ENCODE results near the gene SYNE4. TPM values are rescaled to one million over a fixed set of nuclear protein-coding genes. Genes with fewer than 3 reads are reported as not detected.

Gene SYNE4
- total RNA-seq, 2 experiments from 2014 or later, result 1.6 TPM

DNA sequence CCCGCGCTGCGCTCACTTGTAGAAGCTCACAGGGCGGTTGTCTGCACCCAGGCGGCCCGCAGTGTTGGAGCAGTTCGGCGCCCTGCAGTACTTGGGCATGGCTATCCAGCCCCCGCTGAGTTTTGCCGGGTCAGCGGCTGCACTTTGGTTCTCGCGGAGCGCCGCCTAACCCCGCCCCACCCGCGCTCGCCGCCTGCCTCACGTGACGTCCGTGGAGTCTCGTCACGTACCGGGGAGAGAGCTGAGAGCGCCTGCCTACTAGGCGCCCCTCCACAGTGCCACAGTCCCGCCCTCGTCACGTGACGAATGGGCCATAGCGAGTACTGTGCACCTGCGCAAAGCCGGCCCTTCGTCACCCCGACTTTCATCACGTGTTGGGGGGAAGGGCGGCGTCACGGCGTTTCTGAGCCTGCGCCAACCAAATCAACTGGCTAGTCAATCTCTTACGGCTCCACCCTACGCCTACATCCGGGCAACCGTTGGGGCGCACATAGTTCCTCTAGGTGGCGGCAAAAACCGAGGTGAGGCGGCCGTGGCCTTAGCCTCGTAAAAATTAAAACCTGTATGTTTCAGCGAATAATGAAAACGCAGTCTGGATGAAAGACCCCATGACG, 45.6 kb upstream of the SYNE4 start, which contains the start of gene THAP8:
THAP8 (minus strand) TSS at position 167 of the 614 bp plus-strand sequence; CDS start at position 99, 68 bp downstream.
- ChIA-PET POLR2A (interaction anchor here (1.0 to 2.5 kb wide), 8 partner anchors 40 to 310 kb away, joined by 3 to 21 read pairs (median 5); partner anchors contain the start of genes ALKBH6, POLR2I, TBCB and U2AF1L4), CTCF (interaction anchor here (0.7 to 1.2 kb wide), 3 partner anchors 40 to 123 kb away, joined by 3 to 5 read pairs (median 4); partner anchors contain the start of gene ALKBH6)
- H3K4me1 ChIP-seq (ENCODE audit: insufficient read depth, low read length), result peaks cover 24% of the 10 kb centered on the region
- H3K36me3 ChIP-seq (ENCODE audit: insufficient read depth, low read length), result peaks cover 3% of the 10 kb centered on the region
- H3K36me3 Mint-ChIP-seq (ENCODE audit: low read depth), result peaks cover 16% of the 10 kb centered on the region
- H3K27ac Mint-ChIP-seq, result peak within 1 kb of the TSS; percentile 100
- TF ChIP-seq, protein P1, sequence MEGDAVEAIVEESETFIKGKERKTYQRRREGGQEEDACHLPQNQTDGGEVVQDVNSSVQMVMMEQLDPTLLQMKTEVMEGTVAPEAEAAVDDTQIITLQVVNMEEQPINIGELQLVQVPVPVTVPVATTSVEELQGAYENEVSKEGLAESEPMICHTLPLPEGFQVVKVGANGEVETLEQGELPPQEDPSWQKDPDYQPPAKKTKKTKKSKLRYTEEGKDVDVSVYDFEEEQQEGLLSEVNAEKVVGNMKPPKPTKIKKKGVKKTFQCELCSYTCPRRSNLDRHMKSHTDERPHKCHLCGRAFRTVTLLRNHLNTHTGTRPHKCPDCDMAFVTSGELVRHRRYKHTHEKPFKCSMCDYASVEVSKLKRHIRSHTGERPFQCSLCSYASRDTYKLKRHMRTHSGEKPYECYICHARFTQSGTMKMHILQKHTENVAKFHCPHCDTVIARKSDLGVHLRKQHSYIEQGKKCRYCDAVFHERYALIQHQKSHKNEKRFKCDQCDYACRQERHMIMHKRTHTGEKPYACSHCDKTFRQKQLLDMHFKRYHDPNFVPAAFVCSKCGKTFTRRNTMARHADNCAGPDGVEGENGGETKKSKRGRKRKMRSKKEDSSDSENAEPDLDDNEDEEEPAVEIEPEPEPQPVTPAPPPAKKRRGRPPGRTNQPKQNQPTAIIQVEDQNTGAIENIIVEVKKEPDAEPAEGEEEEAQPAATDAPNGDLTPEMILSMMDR (IDR thresholded peaks at IDR 0.05), result peak; percentile 76
- peak; percentile 99 to 100 (median 100) for DNase-seq
- peak within 1 kb of the TSS; percentile 97 for H3K4me3 Mint-ChIP-seq
- H3K27me3 ChIP-seq (ENCODE audit: control insufficient read depth in 1 of 2, insufficient read depth in 2 of 2, low read length in 2 of 2), result no peaks in the 10 kb centered on the region
- peak within 1 kb of the TSS; percentile 92 to 96 for H3K27ac ChIP-seq (ENCODE audit: low read depth in 1 of 2, low read length in 2 of 2)
- peak; percentile 84 for ATAC-seq (ENCODE audit: poor library complexity)
- peak within 1 kb of the TSS; percentile 82 for H3K4me3 ChIP-seq (ENCODE audit: low read length)
- H3K4me1 Mint-ChIP-seq (ENCODE audit: low read depth), result peaks cover 37% of the 10 kb centered on the region
- no peaks in the 10 kb centered on the region for H3K9me3 Mint-ChIP-seq
- H3K27me3 Mint-ChIP-seq, result no peaks in the 10 kb centered on the region
- H3K9me3 ChIP-seq (ENCODE audit: control insufficient read depth in 1 of 2, insufficient read depth in 1 of 2, low read length in 2 of 2), result no peaks in the 10 kb centered on the region
- intact Hi-C loops (cut with DNase I, micrococcal nuclease), result loop anchor here (1.0 to 5.0 kb wide), 7 partner anchors 40 to 97 kb away; partner anchors contain the start of genes ALKBH6 (in 2 of the 2), SDHAF1 (in 2 of the 2), CAPNS1 (in 1 of the 2) and POLR2I (in 1 of the 2)

DNA sequence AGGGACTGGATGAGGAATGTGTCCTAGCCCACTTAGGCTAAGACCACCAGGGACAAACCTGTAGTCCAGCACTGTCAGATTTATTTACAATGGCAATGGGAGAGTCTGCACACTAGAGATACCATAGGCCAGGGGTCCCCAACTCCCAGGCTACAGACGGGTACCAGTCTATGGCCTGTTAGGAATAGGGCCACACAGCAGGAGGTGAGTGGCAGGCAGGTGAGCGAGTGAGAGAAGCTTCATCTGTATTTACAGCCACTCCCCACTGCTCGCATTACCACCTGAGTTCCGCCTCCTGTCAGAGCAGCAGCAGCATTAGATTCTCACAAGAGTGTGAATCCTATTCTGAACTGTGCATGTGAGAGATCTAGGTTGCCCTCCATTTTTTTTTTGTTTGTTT, 43.0 kb upstream of the SYNE4 start:
- intact Hi-C loops (cut with DNase I, micrococcal nuclease), result loop anchor here (5.0 kb wide), 2 partner anchors 54 to 94 kb away; partner anchors contain the start of gene SDHAF1 (in 1 of the 2)
- peak overlapping the region; percentile 74 for H3K4me3 Mint-ChIP-seq
- H3K27ac Mint-ChIP-seq, result peak overlapping the region; percentile 38
- H3K4me3 ChIP-seq (ENCODE audit: low read length), result no peak overlapping the region
- ChIA-PET POLR2A (no interaction called here), CTCF (no interaction called here)
- H3K36me3 ChIP-seq (ENCODE audit: insufficient read depth, low read length), result peaks cover 3% of the 10 kb centered on the region
- H3K4me1 ChIP-seq (ENCODE audit: insufficient read depth, low read length), result peaks cover 24% of the 10 kb centered on the region
- H3K4me1 Mint-ChIP-seq (ENCODE audit: low read depth), result peaks cover 37% of the 10 kb centered on the region
- H3K36me3 Mint-ChIP-seq (ENCODE audit: low read depth), result peaks cover 18% of the 10 kb centered on the region
- DNase-seq (no peak), ATAC-seq (ENCODE audit: poor library complexity) (no peak)
- H3K9me3 ChIP-seq (ENCODE audit: control insufficient read depth in 1 of 2, insufficient read depth in 1 of 2, low read length in 2 of 2), result no peaks in the 10 kb centered on the region
- TF ChIP-seq, protein P1 (IDR thresholded peaks at IDR 0.05), result no peak
- no peak overlapping the region for H3K27ac ChIP-seq (ENCODE audit: low read depth in 1 of 2, low read length in 2 of 2)
- no peaks in the 10 kb centered on the region for H3K9me3 Mint-ChIP-seq
- H3K27me3 Mint-ChIP-seq, result no peaks in the 10 kb centered on the region
- H3K27me3 ChIP-seq (ENCODE audit: control insufficient read depth in 1 of 2, insufficient read depth in 2 of 2, low read length in 2 of 2), result no peaks in the 10 kb centered on the region

DNA sequence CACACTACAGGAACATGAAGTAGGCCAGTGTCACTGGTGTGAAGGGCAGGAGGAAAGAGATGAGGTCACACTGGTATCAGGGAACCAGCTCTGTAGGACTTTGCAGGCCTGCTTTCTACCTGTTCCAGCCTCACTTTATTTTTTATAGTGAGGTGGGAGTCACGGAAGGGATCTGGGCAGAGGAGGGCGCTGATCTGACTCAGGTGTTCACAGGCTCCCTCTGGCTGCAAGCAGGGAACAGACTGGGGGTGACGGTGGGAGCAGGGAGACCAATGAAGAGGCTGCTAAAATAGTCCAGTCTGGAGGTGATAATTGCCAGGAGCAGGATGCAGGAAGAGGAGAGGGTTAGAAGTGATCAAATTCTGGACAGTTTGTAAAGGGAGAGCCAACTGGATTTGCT, 42.6 kb upstream of the SYNE4 start:
- intact Hi-C loops (cut with DNase I, micrococcal nuclease), result loop anchor here (5.0 kb wide), 2 partner anchors 54 to 94 kb away; partner anchors contain the start of gene SDHAF1 (in 1 of the 2)
- ChIA-PET CTCF (no interaction called here), POLR2A (no interaction called here)
- Histone ChIP-seq H3K4me3 (ENCODE audit: low read length) (no peak overlapping the region), H3K27ac (ENCODE audit: low read depth in 1 of 2, low read length in 2 of 2) (no peak overlapping the region), H3K36me3 (ENCODE audit: insufficient read depth, low read length) (peaks cover 3% of the 10 kb centered on the region), H3K27me3 (ENCODE audit: control insufficient read depth in 1 of 2, insufficient read depth in 2 of 2, low read length in 2 of 2) (no peaks in the 10 kb centered on the region), H3K4me1 (ENCODE audit: insufficient read depth, low read length) (peaks cover 24% of the 10 kb centered on the region), H3K9me3 (ENCODE audit: control insufficient read depth in 1 of 2, insufficient read depth in 1 of 2, low read length in 2 of 2) (no peaks in the 10 kb centered on the region)
- H3K4me3 Mint-ChIP-seq, result peak overlapping the region; percentile 74
- peaks cover 22% of the 10 kb centered on the region for H3K36me3 Mint-ChIP-seq (ENCODE audit: low read depth)
- H3K4me1 Mint-ChIP-seq (ENCODE audit: low read depth), result peaks cover 35% of the 10 kb centered on the region
- H3K9me3 Mint-ChIP-seq, result no peaks in the 10 kb centered on the region
- TF ChIP-seq, protein P1 (IDR thresholded peaks at IDR 0.05), result no peak
- ATAC-seq (ENCODE audit: poor library complexity) (no peak), DNase-seq (no peak)
- no peaks in the 10 kb centered on the region for H3K27me3 Mint-ChIP-seq
- peak overlapping the region; percentile 38 for H3K27ac Mint-ChIP-seq

Measured in CD4-positive, alpha-beta T cell (primary cell).